Small intestine (tissue), 7 donors: Measurements from ENCODE around the gene CCNJL. TPM values are rescaled to one million over a fixed set of nuclear protein-coding genes. Genes with fewer than 3 reads are reported as not detected.

Experiments used
- DNase-seq, 2 donors: peaks; one replicate each; pipeline versions ENCODE4 v3.0.0 to v3.0.0-alpha.2; 2013
- FAIRE-seq: peaks from 2 replicates; lab custom pipeline; 2012; peaks lifted over from hg19 to GRCh38; lab: Jason Lieb, UNC
- H3K27ac ChIP-seq, 3 donors: one replicate each; pipeline ENCODE4 v1.5.1; 2013; ENCODE audit warnings: low read length in 2 of 3, mild to moderate bottlenecking in 2 of 3, control low read depth in 1 of 3, inconsistent platforms in 1 of 3, low read depth in 1 of 3, moderate library complexity in 1 of 3
- H3K27me3 ChIP-seq, 3 donors: one replicate each; pipeline ENCODE4 v1.6.1; 2013; ENCODE audit warnings: low read length in 3 of 3, inconsistent platforms in 1 of 3; ENCODE audit not compliant: control insufficient read depth in 3 of 3, insufficient read depth in 3 of 3
- H3K36me3 ChIP-seq, 3 donors: one replicate each; pipeline ENCODE4 v1.6.1; 2013; ENCODE audit warnings: low read length in 3 of 3, inconsistent platforms in 1 of 3, low read depth in 1 of 3, mild to moderate bottlenecking in 1 of 3, moderate library complexity in 1 of 3; ENCODE audit not compliant: control insufficient read depth in 3 of 3, insufficient read depth in 2 of 3
- H3K4me1 ChIP-seq, 3 donors: one replicate each; pipeline ENCODE4 v1.6.1; 2013; ENCODE audit warnings: low read length in 2 of 3, inconsistent platforms in 1 of 3, low read depth in 1 of 3, mild to moderate bottlenecking in 1 of 3, moderate library complexity in 1 of 3; ENCODE audit not compliant: control insufficient read depth in 3 of 3, insufficient read depth in 2 of 3
- H3K4me3 ChIP-seq, 3 donors: one replicate each; pipeline ENCODE4 v1.5.1; 2013; ENCODE audit warnings: low read length in 3 of 3, control low read depth in 1 of 3, inconsistent platforms in 1 of 3, low read depth in 1 of 3, mild to moderate bottlenecking in 1 of 3, moderate library complexity in 1 of 3
- H3K9me3 ChIP-seq, 2 donors: one replicate each; pipeline ENCODE4 v1.6.1; 2013; ENCODE audit warnings: low read depth in 1 of 2, low read length in 1 of 2; ENCODE audit not compliant: control insufficient read depth in 2 of 2, insufficient read depth in 1 of 2
- WGBS, 3 donors: extraction: QIAGEN DNeasy Blood & Tissue Kit; methylation state at CpG; one replicate each; pipeline ENCODE4 v1.1.7; 2013; 5-methylcytosine and 5-hydroxymethylcytosine counted together
- polyA plus RNA-seq, 4 donors: library from polyadenylated mRNA; stranded (reverse) in 3 of 4; unstranded in 1 of 4; fragments of 200-250 nt in 3 of 4; fragments of 120-200 nt in 1 of 4; gene quantifications; one replicate each; pipeline versions ENCODE4 v1.2.1 to v1.2.3, GENCODE V29; 2013
- donor health status: healthy with polysubstance abuse.
- donor health status: control.
- donor health status: control.
- donor health status: Bipolar disorder and iron deficiency.
- donor health status: healthy.

The CCNJL gene
- polyA plus RNA-seq, 4 donors: 0.22 to 19.6 (median 1.5) TPM

DNA sequence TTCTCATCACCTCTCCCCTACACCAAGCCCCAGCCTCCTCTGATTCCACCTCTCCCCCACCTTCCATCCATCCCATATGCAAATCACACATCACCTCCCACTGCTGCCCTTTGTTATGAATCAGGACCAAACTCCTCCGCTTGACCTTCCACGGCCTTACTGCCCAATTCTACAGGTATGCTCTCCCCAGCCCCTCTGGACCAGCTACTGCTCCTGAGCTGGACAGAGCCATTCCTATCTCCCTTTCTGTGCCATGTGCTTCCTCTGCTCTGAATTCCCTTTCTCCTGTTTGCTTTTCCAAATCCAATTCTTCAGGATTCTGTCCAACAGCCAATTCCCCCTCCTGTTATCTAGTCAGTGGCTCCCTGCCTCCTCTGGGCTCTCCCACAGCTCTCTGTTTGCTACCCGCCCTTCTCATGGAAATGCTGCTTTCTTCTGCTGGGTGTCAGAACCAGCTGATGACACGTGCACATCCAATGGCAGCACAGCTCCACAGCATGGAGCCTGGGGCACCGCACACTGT is 74.7 kb downstream of the CCNJL start:
- 79 to 92% (median 86%) methylated on average over 5 of the region's 5 CpGs for WGBS, 3 donors
- no peaks in the 10 kb centered on the region for H3K36me3 ChIP-seq
- no peak overlapping the region for H3K4me3 ChIP-seq
- H3K4me1 ChIP-seq: no peaks in the 10 kb centered on the region
- no peaks in the 10 kb centered on the region for H3K27me3 ChIP-seq
- no peak overlapping the region for H3K27ac ChIP-seq
- H3K9me3 ChIP-seq: peaks cover 0 to 11% of the 10 kb centered on the region in 2 donors
- no peak for DNase-seq
- FAIRE-seq: no peak

DNA sequence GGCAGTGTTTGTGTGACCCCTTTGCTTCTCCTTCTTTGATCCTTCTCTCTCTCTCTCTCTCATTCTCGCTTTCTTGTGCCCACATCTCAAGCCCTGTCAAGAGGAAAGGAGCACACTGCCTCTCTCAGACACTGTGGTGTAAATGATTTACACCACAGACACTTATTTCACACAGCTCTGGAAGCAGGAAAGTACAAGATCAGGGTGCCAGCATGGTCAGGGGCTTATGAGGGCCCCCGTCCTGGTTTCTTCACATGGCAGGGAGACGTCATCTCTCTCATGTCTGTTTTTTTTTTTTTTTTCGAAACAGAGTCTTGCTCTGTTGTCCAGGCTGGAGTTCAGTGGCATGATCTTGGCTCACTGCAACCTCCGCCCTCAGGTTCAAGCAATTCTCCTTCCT is 76.6 kb downstream of the CCNJL start:
- peaks cover 0 to 11% of the 10 kb centered on the region in 2 donors for H3K9me3 ChIP-seq
- no peaks in the 10 kb centered on the region for H3K27me3 ChIP-seq
- peaks cover 0 to under 1% (median 0%) of the 10 kb centered on the region in 3 donors for H3K4me1 ChIP-seq
- DNase-seq (no peak), FAIRE-seq (no peak)
- no peaks in the 10 kb centered on the region for H3K36me3 ChIP-seq
- H3K27ac ChIP-seq: no peak overlapping the region
- 84 to 91% (median 90%) methylated on average over 5 of the region's 5 CpGs for WGBS, 3 donors
- H3K4me3 ChIP-seq: no peak overlapping the region

DNA sequence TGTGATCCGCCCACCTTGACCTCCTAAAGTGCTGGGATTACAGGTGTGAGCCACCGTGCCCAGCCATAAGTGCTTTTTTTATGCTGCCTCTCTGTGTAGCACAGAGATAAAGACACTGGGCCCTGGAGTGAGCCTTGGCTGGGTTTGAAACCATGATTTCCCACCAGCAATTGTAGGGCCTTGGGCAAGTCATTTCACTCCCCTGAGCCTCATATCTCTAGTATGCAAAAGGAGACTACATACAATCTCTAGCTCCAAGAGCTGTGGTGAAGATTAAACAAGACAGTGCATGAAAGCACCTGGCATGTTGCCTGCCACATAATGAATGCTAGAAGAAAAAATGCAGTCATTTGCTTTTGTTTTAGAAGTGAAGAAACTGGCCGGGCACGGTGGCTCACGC is 79.1 kb downstream of the CCNJL start:
- Histone ChIP-seq H3K27ac (no peak overlapping the region), H3K9me3 (peaks cover 0 to 11% of the 10 kb centered on the region in 2 donors), H3K4me1 (peaks cover 0 to 7% (median 0%) of the 10 kb centered on the region in 3 donors), H3K27me3 (no peaks in the 10 kb centered on the region), H3K36me3 (no peaks in the 10 kb centered on the region), H3K4me3 (no peak overlapping the region)
- WGBS, 3 donors: 76 to 82% (median 76%) methylated on average over 5 of the region's 5 CpGs
- DNase-seq (no peak), FAIRE-seq (no peak)

DNA sequence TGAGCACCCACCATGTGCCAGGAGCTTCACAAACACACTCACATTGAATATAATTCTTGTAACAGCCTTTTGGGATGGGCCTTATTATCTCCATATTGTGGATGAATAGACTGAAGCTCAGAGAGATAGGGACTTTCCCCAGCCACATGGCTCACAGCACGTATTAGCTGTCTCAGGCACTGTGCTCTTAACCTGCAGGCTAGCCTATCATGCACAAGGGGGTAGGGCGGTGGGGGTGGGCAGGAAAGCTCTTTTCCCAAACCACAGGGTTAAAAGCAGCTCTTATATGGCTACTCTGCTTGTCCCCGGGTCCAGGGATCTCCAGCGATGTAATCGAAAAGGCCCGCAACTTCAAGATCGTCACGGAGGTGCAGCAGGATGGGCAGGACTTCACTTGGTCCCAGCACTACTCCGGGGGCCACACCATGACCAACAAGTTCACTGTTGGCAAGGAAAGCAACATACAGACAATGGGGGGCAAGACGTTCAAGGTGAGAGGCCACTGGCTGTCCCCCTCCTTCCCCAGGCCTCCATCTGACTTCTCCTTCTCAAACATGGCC is 80.5 kb downstream of the CCNJL start:
- FAIRE-seq (no peak), DNase-seq (no peak)
- Histone ChIP-seq H3K4me1 (peaks cover 0 to 7% (median 0%) of the 10 kb centered on the region in 3 donors), H3K27me3 (no peaks in the 10 kb centered on the region), H3K4me3 (no peak overlapping the region), H3K9me3 (peaks cover 0 to 11% of the 10 kb centered on the region in 2 donors), H3K36me3 (no peaks in the 10 kb centered on the region), H3K27ac (no peak overlapping the region)
- 84 to 91% (median 88%) methylated on average over 10 of the region's 10 CpGs for WGBS, 3 donors

DNA sequence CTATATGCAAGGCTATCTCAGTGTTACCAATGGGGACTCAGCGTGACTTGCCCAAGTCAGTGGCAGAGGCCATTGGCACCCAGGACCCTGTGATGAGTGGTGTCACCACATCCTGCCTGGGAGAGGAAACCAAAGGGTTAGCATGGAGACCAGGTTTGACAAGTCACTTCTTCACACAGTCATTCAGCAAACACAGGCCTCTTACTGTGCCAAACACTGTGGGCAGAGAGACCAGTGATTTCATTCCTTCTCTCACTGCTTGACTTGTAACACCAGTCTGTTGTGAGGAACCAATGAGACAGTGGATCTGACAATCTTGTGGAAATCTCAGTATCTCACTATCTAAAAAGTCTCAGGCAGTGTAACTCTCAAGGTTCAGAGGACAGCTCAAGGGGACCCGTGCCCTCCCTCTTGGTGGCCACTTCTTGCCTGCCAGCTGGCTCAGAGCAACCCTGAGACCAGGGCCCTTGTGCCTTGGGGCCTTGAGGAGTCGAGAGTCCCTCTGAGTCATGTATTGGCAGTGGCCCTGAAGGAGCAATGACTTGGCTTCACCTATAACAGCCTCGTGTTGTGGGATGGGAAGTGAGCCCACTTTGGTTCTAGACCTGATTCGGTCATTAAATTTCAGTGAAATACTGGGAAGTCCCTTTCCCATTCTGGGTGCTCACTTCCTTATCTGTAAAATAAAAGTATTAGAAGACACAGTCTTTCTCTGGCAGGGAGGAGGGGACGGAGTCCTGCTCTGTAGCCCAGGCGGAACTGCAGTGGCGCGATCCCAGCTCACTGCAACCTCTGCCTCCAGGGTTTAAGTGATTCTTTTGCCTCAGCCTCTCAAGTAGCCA is 81.5 kb downstream of the CCNJL start:
- FAIRE-seq (no peak), DNase-seq (peak in 1 of 2 donors; percentile 38)
- Histone ChIP-seq H3K36me3 (no peaks in the 10 kb centered on the region), H3K27me3 (no peaks in the 10 kb centered on the region), H3K9me3 (peaks cover 0 to 11% of the 10 kb centered on the region in 2 donors), H3K4me3 (no peak overlapping the region), H3K27ac (no peak overlapping the region), H3K4me1 (peaks cover 0 to 7% (median 0%) of the 10 kb centered on the region in 3 donors)
- WGBS, 3 donors: 75 to 79% (median 75%) methylated on average over 9 of the region's 9 CpGs

DNA sequence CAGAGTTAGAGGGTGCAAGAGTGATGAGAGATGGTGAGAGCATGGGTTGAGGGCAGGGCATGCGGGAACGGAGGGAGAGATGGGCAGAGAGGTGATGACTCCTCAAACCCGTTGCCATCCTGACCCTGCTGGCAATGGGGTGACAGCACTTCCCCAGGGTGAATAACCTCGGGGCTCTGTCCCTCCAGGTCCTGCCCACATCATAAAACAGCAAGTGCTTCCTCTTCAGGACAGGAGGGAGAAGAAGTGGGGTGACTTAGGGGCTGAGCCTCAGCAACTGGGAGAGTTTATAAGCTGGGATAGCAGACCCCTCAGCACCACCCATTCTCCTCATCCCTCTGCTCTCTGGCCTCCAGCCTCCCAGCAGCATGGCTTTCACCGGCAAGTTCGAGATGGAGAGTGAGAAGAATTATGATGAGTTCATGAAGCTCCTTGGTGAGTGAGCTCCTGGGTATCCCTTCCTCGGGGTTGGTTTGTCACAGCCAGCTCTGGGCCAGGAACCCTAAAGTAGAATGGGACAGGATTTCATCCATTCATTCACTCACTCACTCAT is 83.1 kb downstream of the CCNJL start, which contains the start of gene FABP6:
Gene FABP6 (plus strand): TSS at position 317 of the 553 bp plus-strand sequence. CDS start 52 bp downstream, at position 369.
- no peak within 1 kb of the TSS for H3K4me3 ChIP-seq
- H3K4me1 ChIP-seq: peaks cover 0 to 7% (median 0%) of the 10 kb centered on the region in 3 donors
- 65 to 70% (median 66%) methylated on average over 7 of the region's 7 CpGs for whole genome bisulfite sequencing, 3 donors
- DNase-seq (no peak), FAIRE-seq (no peak)
- H3K9me3 ChIP-seq: peaks cover 0 to 8% of the 10 kb centered on the region in 2 donors
- no peaks in the 10 kb centered on the region for H3K36me3 ChIP-seq
- no peak within 1 kb of the TSS for H3K27ac ChIP-seq
- no peaks in the 10 kb centered on the region for H3K27me3 ChIP-seq

DNA sequence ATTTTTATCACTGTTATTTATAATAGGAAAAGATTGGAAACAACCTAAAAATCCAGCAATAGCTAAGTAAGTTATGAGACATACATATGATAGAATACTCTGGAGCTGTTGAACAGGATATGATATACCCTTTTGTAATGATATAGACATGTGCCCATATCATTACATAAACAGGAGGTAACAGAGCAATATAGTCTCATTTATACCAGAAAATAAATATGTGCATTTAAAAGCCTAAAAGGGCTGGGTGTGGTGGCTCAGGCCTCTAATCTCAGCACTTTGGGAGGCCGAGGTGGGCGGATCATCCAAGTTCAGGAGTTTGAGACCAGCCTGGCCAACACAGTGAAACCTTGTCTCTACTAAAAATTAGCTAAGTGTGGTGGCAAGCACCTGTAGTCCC is 85.4 kb downstream of the CCNJL start:
- H3K27ac ChIP-seq: no peak overlapping the region
- H3K36me3 ChIP-seq: no peaks in the 10 kb centered on the region
- H3K4me1 ChIP-seq: peaks cover 0 to 7% (median 0%) of the 10 kb centered on the region in 3 donors
- 82 to 87% (median 85%) methylated on average over 2 of the region's 2 CpGs for WGBS, 3 donors
- H3K4me3 ChIP-seq: no peak overlapping the region
- no peaks in the 10 kb centered on the region for H3K27me3 ChIP-seq
- no peaks in the 10 kb centered on the region for H3K9me3 ChIP-seq
- DNase-seq: no peak
- FAIRE-seq: no peak

DNA sequence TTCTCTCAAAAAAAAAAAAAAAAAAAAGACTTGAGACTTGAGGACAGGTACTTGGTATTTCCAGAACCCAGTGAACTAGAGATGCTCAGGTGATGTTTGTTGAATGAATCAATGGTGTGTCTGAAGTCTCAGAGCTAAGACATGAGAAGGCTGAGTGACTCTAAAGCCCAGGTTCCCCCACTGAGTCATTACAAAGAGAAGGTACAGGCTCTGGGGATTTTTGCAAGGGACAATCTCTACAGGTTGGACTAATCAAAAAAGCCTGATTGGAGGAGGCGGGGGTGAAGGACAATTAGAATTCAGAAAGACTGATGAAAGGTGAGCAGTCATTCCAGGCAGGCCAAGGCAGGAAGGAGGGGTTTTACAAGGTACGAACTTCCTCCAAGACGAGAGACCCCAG is 91.3 kb downstream of the CCNJL start:
- no peaks in the 10 kb centered on the region for H3K36me3 ChIP-seq
- peaks cover 0 to 23% (median 2%) of the 10 kb centered on the region in 3 donors for H3K4me1 ChIP-seq
- 85 to 92% (median 92%) methylated on average over 3 of the region's 3 CpGs for WGBS, 3 donors
- FAIRE-seq (no peak), DNase-seq (no peak)
- no peak overlapping the region for H3K4me3 ChIP-seq
- H3K9me3 ChIP-seq: no peaks in the 10 kb centered on the region
- no peaks in the 10 kb centered on the region for H3K27me3 ChIP-seq
- H3K27ac ChIP-seq: no peak overlapping the region
